ENCODE data around the gene MAN2B2.

MAN2B2 gene

DNA sequence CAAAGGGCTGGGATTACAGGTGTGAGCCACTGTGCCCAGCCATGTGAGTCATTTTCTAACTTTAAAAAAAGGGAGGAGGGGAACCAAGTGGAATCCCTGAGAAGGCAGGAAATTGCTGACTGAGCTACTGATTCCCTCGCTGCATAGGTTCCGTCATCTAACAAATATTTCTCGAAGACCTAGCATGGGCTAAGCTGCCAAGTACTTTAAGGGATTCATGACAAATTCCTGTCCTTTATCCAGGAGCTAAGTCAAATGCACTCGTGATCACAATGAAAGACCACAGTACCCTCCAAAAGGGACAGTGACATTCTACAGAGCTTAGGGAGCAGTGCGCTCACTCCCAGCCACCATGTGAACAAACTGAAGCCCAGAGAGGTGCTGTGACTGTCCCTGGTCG lies 33.2 kb upstream of the MAN2B2 start:
- ChIA-PET POLR2A (no interaction called here), CTCF (no interaction called here)
- TF ChIP-seq SUZ12 (IDR thresholded peaks at IDR 0.05) (no peak), FOXM1 (IDR thresholded peaks at IDR 0.05; ENCODE audit: borderline replicate concordance) (no peak), ELF4 (IDR thresholded peaks at IDR 0.05) (no peak), HDGF (IDR thresholded peaks at IDR 0.05; ENCODE audit: borderline replicate concordance) (no peak), TARDBP (IDR thresholded peaks at IDR 0.05) (no peak), ARNT (IDR thresholded peaks at IDR 0.05) (no peak)
- TF ChIP-seq, protein P1, sequence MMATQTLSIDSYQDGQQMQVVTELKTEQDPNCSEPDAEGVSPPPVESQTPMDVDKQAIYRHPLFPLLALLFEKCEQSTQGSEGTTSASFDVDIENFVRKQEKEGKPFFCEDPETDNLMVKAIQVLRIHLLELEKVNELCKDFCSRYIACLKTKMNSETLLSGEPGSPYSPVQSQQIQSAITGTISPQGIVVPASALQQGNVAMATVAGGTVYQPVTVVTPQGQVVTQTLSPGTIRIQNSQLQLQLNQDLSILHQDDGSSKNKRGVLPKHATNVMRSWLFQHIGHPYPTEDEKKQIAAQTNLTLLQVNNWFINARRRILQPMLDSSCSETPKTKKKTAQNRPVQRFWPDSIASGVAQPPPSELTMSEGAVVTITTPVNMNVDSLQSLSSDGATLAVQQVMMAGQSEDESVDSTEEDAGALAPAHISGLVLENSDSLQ (IDR thresholded peaks at IDR 0.05) = no peak
- DNase-seq (ENCODE audit: extremely low spot score) = no peak

DNA sequence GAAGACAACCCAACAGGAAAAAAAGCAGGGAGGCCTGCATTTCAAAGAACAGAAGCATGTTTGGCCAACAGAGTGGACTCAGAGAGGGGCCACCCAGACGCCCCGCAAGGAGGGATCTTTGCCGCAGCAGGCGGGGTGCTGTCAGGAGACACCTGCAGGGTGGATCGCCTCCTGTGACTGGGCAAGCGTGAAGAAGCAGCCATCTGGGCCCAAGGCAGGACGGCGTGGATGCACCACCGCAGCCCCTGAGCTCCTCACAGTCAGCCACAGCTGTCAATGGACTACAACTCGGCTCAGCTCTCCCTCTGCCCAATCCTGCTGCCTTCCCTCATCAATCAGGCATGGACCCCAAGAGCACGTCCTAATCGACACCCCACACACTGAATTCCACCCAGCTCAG lies 32.0 kb upstream of the MAN2B2 start:
- no peak for DNase-seq (ENCODE audit: extremely low spot score)
- ChIA-PET CTCF (no interaction called here), POLR2A (interaction anchor here (0.9 kb wide), 1 partner anchor 32 kb away, joined by 3 read pairs; the partner anchor contains the start of gene MAN2B2)
- TF ChIP-seq, protein P1 (IDR thresholded peaks at IDR 0.05) = no peak
- TF ChIP-seq ZNF384 (IDR thresholded peaks at IDR 0.05) (no peak), ARNT (IDR thresholded peaks at IDR 0.05) (no peak), TARDBP (IDR thresholded peaks at IDR 0.05) (no peak), CTBP1 (IDR thresholded peaks at IDR 0.05; ENCODE audit: borderline replicate concordance) (no peak), BHLHE40 (IDR thresholded peaks at IDR 0.05; ENCODE audit: borderline replicate concordance) (no peak), ELF4 (IDR thresholded peaks at IDR 0.05) (no peak), FOXM1 (IDR thresholded peaks at IDR 0.05; ENCODE audit: borderline replicate concordance) (no peak), NFRKB (IDR thresholded peaks at IDR 0.05) (no peak), LEF1 (IDR thresholded peaks at IDR 0.05; ENCODE audit: borderline replicate concordance) (no peak), SP1 (IDR thresholded peaks at IDR 0.05) (no peak), FOXK2 (IDR thresholded peaks at IDR 0.05) (no peak), FOXA1 (IDR thresholded peaks at IDR 0.05) (no peak), L3MBTL2 (conservative IDR thresholded peaks at IDR 0.05) (no peak), HDGF (IDR thresholded peaks at IDR 0.05; ENCODE audit: borderline replicate concordance) (no peak), SUZ12 (IDR thresholded peaks at IDR 0.05) (no peak)

DNA sequence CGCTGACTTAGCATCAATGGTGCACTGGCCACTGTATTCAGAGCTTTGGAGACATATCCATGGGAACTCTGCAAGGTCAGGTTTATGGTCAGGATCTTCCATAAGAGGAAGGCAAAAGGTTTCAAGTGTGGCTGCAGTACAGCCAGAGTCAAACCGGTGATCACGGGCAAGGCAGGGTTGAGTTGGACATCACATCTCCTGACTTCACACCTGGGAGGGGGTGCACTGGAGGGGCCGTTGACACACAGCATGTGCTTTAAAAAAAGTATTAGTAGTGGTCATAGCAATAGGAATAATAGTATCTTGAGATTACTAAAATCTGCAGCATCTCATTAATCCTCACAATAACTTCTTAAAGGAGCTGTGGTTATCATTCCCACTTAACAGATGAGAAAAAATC lies 28.9 kb upstream of the MAN2B2 start:
- ChIA-PET CTCF (interaction anchor here (0.6 to 1.3 kb wide), 14 partner anchors 11 to 513 kb away, joined by 3 to 5 read pairs (median 4); no protein-coding TSS in a partner anchor), POLR2A (no interaction called here)
- no peak for DNase-seq (ENCODE audit: extremely low spot score)
- TF ChIP-seq TARDBP (IDR thresholded peaks at IDR 0.05) = no peak
- no peak for TF ChIP-seq SUZ12 (IDR thresholded peaks at IDR 0.05)
- TF ChIP-seq FOXA1 (IDR thresholded peaks at IDR 0.05) = no peak
- TF ChIP-seq SP1 (IDR thresholded peaks at IDR 0.05) = no peak
- TF ChIP-seq NFRKB (IDR thresholded peaks at IDR 0.05) = no peak
- no peak for TF ChIP-seq ELF4 (IDR thresholded peaks at IDR 0.05)
- TF ChIP-seq LEF1 (IDR thresholded peaks at IDR 0.05; ENCODE audit: borderline replicate concordance) = no peak
- TF ChIP-seq FOXK2 (IDR thresholded peaks at IDR 0.05) = no peak
- TF ChIP-seq ZNF384 (IDR thresholded peaks at IDR 0.05) = no peak
- TF ChIP-seq L3MBTL2 (conservative IDR thresholded peaks at IDR 0.05) = no peak
- TF ChIP-seq, protein P1 (IDR thresholded peaks at IDR 0.05) = no peak
- TF ChIP-seq FOXM1 (IDR thresholded peaks at IDR 0.05; ENCODE audit: borderline replicate concordance) = no peak
- TF ChIP-seq CTBP1 (IDR thresholded peaks at IDR 0.05; ENCODE audit: borderline replicate concordance) = no peak

DNA sequence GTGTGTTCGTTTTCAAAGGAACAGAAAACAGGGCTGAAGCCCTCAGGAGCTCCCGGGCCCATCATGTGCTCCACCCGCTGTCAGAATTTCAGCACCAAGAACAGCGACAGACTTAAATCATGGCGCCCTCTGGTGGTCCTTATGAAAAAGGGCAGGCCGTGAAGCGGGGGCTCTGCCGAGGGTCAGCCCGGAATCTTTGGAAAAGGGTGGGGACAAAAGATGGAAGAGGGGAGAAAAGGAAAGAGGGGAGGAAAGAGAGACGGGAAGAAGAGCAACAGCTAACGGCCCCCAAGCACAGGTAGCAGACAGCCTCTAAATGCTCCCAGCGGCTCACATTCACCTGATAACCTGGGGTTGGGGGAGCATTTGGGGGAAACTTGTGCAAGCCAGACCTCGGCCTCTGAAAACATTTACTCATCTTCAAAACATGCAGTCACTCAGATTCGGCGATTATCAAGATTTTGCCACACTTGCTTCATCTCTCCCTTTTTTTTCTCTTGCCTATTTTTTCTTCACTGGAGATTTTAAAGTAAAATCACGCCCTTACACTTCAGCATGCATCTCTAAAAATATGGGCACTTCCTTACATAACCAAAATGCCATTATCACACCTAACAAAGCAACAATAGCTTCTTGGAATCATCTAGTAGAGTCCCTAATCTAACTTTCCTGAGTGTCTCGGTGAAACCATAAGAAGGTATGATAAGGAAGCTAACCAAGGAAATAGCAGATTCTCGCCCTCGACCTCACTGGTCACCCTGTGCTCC lies 28.1 kb upstream of the MAN2B2 start:
- CTCF ChIA-PET = interaction anchor here (0.5 to 1.3 kb wide), 16 partner anchors 10 to 781 kb away, joined by 3 to 5 read pairs (median 4); no protein-coding TSS in a partner anchor
- POLR2A ChIA-PET = no interaction called here
- DNase-seq (ENCODE audit: extremely low spot score) = peak; percentile 82
- no peak for TF ChIP-seq FOXK2 (IDR thresholded peaks at IDR 0.05)
- TF ChIP-seq, protein P1 (IDR thresholded peaks at IDR 0.05) = no peak
- no peak for TF ChIP-seq HDGF (IDR thresholded peaks at IDR 0.05; ENCODE audit: borderline replicate concordance)
- no peak for TF ChIP-seq L3MBTL2 (conservative IDR thresholded peaks at IDR 0.05)
- no peak for TF ChIP-seq FOXM1 (IDR thresholded peaks at IDR 0.05; ENCODE audit: borderline replicate concordance)
- TF ChIP-seq SUZ12 (IDR thresholded peaks at IDR 0.05) = no peak
- TF ChIP-seq CTBP1 (IDR thresholded peaks at IDR 0.05; ENCODE audit: borderline replicate concordance) = no peak
- no peak for TF ChIP-seq ARNT (IDR thresholded peaks at IDR 0.05)
- no peak for TF ChIP-seq FOXA1 (IDR thresholded peaks at IDR 0.05)
- no peak for TF ChIP-seq ZNF384 (IDR thresholded peaks at IDR 0.05)
- no peak for TF ChIP-seq LEF1 (IDR thresholded peaks at IDR 0.05; ENCODE audit: borderline replicate concordance)
- TF ChIP-seq BHLHE40 (IDR thresholded peaks at IDR 0.05; ENCODE audit: borderline replicate concordance) = no peak

DNA sequence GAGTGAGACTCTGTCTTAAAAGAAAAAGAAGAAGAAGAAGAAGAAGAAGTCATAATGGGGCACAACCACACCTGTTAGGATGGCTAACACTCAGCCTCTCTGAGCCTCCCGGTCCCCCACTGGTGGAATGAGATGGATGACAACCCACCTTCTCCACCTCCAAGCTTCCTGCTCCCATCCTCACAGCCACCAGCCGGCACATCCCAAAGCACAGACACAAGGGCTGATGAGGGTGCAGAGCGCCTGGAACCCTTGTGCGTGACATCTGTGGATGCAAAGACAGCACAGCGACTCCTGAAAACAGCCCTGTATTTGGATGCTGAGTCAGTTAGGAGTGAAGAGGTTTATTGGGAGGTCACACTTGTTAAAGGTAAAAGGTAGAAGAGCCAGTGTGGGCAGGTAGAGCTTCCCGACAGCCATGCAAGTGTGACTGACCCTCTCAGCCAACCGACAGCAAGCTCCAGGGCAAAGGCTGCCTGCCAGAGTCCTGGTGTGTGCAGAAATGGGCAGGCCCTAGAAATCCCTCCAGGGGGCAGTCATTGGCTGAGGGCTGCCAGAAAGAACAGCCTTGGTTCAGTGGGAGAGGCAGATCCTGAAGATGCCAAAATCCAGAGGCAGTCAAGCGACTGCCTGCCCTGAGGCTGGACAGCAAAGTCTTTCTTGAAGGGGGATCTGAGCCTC lies 26.6 kb upstream of the MAN2B2 start:
- TF ChIP-seq, protein P1 (IDR thresholded peaks at IDR 0.05) = no peak
- no peak for TF ChIP-seq SP1 (IDR thresholded peaks at IDR 0.05)
- TF ChIP-seq BHLHE40 (IDR thresholded peaks at IDR 0.05; ENCODE audit: borderline replicate concordance) = no peak
- no peak for TF ChIP-seq L3MBTL2 (conservative IDR thresholded peaks at IDR 0.05)
- TF ChIP-seq ARNT (IDR thresholded peaks at IDR 0.05) = no peak
- TF ChIP-seq FOXA1 (IDR thresholded peaks at IDR 0.05) = no peak
- TF ChIP-seq ELF4 (IDR thresholded peaks at IDR 0.05) = no peak
- no peak for TF ChIP-seq ZNF384 (IDR thresholded peaks at IDR 0.05)
- TF ChIP-seq FOXM1 (IDR thresholded peaks at IDR 0.05; ENCODE audit: borderline replicate concordance) = no peak
- TF ChIP-seq FOXK2 (IDR thresholded peaks at IDR 0.05) = no peak
- TF ChIP-seq SUZ12 (IDR thresholded peaks at IDR 0.05) = no peak
- TF ChIP-seq NFRKB (IDR thresholded peaks at IDR 0.05) = no peak
- no peak for TF ChIP-seq LEF1 (IDR thresholded peaks at IDR 0.05; ENCODE audit: borderline replicate concordance)
- TF ChIP-seq HDGF (IDR thresholded peaks at IDR 0.05; ENCODE audit: borderline replicate concordance) = no peak
- TF ChIP-seq CTBP1 (IDR thresholded peaks at IDR 0.05; ENCODE audit: borderline replicate concordance) = no peak
- POLR2A ChIA-PET = interaction anchor here (0.6 to 1.3 kb wide), 3 partner anchors 14 to 92 kb away, joined by 3 read pairs; partner anchors contain the start of genes MAN2B2 and MRFAP1
- CTCF ChIA-PET = interaction anchor here (0.6 to 1.9 kb wide), 10 partner anchors 12 to 284 kb away, joined by 3 to 8 read pairs (median 3); partner anchors contain the start of gene BLOC1S4
- peak; percentile 71 for DNase-seq (ENCODE audit: extremely low spot score)
